Activated T-cell treated with anti-CD3 and anti-CD28 coated beads for 4 hours (primary cell): Measurements from ENCODE around the gene IL2RG.

Source experiments
- DNase-seq: peaks from one replicate; pipeline ENCODE4 v3.0.0-alpha.2; 2020

IL2RG gene

DNA sequence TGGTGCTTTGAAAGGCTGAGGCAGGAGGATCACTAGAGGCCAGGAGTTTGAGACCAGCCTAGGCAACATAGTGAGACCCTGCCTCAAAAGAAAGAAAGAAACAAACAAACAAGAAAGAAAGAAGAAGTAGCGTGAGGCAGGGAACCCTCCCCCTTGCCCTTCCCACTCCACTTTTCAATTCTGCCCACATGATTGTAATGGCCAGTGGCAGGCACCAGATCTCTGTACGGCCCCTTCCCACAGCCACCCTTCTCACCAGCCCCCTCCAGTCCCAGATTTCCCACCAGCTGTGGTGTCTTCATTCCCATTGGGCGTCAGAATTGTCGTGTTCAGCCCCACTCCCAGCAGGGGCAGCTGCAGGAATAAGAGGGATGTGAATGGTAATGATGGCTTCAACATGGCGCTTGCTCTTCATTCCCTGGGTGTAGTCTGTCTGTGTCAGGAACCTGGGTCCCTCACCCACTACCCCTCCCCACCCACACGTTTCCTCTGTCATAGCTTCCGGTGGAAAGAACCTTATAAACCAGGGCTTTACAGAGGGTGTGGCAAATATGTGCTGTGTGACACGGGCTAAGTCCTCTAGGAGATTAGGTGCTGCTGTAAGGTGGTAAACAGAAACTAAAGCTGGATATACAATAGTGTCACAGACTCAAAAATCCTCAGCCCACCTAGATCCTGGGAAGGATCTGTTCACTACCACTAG lies at the start of gene IL2RG:
IL2RG (minus strand) TSS at position 437 of the 703 bp plus-strand sequence; CDS start at position 399, 38 bp downstream.
- DNase-seq, result peak; percentile 73

DNA sequence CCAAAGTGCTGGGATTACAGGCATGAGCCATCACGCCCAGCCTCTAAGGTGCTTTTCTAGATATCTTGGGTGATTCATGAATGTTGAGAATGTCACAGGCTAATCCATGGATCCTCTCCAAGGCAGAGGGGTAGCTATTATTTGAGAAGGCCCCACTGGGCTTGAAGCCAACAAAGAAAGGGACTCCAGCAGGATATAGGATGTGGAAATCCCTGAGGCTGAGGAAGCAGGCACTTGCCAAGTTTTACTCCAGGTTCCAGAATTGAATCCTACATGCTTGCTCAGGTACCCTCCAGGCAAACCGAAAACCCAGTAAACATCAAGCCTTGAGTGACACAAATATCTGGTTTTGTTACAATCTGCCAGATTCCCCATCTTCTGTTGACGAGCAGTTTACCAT lies 49.1 kb upstream of the IL2RG start:
- no peak for DNase-seq

DNA sequence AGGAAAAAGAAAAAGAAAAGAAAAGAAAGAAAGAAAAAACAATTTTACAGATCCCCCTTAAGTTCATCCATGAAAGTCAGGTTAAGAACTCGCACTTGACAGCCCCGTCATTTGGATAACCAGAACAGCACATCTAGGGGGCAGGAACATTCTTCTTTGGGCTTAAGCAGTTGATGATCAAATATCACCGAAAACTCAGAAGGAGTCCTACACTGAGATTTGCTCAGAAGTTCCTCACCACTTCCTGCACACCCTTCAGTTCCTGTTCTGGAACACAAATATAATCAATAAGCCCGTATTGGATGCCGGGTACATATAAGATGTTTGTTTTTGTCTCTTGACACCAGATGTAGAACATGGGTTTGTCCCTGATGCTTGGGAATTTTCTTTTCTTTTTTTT lies 48.0 kb upstream of the IL2RG start:
- no peak for DNase-seq

DNA sequence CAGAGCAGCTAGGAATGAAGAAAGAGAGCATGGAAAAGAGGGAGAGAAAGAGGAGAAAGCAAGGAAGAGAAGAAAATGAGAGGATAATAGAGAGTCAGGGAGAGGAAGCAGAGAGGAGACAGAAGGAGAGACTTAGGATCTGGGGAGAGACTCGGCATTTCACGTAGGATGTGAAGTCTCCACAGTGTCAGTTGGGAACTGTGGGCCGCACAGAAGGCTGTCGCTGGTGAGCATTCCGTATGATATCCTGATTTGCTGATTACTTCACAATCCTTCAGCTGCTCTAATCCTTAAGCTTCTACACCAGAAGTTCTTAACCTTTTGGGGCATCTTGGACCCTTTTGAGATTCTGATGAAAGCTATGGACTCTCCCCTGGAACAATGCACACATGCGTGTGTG lies 47.2 kb upstream of the IL2RG start:
- no peak for DNase-seq

DNA sequence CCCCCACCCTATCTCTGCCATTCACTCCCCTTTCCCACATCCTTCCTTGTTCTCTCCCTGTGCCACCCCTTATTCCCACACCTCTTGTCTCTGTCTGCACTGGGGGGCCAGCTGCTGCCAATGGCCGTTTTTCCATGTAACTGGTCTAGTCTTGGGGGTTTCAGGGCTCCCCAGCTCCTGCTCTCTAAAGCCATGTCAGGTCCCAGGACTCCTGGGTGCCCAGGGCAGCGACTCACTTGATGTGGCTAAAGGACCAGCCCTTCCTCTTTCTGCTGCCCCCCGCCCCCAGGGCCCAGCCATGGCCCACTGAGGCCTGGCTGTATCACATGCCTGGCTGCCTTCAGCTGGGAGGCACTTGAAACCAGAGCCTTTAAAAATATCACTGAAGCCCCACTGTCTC lies 43.3 kb upstream of the IL2RG start:
- no peak for DNase-seq

DNA sequence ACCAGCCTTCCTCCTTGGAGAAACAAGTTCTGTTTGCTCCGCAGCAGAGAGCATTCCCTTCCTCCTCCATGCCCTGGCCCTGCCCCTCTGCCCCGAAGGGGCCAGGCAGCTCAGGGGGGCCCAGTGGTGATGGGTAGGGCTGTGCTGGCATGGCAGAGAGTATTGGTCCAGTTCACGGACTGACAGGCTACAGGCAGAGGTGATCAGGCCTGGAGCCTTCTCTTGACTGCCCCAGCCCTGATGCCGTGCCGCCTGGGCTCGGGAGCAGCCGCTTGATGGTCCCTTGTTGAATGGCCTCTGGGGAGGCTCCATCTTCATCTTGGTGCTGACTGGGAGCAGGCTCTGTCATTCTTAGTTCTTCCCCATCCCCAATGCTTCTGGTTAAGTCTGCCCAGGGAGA lies 42.8 kb upstream of the IL2RG start:
- no peak for DNase-seq

DNA sequence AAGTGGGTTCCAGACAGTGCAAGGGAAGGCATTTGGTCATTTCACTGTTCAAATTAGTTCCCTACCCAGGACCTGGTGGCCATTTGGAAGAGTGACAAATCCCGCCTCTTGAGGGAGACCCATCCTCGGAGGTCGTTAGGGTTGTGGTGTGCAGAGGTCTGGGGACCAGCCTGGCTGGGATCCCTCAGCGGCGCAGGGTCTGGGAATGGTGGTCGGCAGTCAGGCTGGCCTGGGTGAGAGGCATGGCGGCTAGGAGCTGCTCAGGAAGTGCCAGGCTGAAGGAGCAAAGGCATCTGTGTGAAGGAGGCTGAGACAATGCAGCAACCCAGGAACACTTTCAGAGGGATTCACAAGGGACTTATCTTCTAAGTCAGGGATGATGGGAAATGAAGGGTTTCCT lies 40.0 kb upstream of the IL2RG start:
- DNase-seq, result no peak

DNA sequence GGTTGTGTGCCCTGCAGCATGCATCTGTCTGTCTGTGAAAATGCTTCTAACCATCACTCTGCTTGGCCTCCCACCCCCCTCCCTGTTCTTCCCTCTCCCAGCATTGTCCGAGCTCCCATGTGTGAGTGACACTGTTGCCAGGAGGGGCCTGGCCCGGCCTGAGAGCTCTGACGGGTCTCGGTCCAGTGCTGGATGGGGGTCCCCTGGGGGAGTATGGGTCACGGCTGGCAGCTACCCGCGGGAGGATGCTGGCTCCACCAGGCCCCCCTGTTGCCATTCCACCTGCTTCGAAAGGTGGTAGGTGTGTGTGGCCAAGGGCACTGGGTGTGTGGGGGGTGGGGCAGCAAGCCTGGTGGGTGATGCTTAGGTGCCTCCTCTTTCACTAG lies 36.9 kb upstream of the IL2RG start:
- no peak for DNase-seq

DNA sequence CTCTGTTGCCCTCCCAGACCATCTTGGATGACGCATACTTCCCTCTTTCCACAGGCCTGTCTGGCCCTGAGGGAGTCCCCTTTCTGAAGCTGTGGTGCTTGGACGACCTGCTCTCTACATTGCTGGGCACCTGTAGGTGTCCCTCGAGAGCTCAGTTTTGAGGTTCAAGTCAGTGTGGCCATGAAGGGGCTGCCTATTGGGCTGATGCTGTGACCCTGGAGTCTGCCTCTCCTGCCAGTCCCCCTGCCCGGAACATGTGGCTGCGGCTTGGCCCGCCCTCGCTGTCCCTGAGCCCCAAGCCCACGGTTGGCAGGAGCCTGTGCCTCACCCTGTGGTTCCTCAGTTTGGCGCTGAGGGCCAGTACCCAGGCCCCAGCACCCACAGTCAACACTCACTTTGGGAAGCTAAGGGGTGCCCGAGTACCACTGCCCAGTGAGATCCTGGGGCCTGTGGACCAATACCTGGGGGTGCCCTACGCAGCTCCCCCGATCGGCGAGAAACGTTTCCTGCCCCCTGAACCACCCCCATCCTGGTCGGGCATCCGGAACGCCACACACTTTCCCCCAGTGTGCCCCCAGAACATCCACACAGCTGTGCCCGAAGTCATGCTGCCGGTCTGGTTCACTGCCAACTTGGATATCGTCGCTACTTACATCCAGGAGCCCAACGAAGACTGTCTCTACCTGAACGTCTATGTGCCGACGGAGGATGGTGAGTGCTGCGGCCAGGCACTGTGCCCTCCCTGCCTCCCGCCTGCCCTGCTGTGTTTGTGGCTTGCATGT lies 36.3 kb upstream of the IL2RG start:
- DNase-seq, result no peak

DNA sequence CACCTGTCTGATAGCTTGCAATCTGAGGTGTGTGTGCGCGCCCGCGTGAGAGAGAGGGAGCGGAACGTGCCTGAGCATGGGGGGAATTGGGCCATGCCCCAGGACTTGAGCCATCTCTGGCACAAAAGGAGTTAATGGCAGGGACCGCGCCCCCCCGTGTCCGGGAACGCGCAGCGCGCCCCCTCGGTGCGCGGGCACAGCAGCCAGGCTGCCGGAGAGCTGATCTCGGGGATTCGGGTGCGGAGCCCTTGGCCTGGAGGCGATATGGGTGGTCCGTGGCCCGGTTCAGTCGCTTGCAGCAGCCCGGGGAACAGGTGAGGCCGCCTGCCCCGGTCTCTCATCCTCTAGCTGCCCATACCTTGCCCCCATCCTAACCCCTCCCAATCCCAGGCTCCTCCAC lies 33.3 kb upstream of the IL2RG start, which contains the start of gene NLGN3:
NLGN3 (plus strand) TSS at position 191 of the 400 bp plus-strand sequence. CDS start 2,909 bp downstream, outside the sequence.
- DNase-seq, result no peak

DNA sequence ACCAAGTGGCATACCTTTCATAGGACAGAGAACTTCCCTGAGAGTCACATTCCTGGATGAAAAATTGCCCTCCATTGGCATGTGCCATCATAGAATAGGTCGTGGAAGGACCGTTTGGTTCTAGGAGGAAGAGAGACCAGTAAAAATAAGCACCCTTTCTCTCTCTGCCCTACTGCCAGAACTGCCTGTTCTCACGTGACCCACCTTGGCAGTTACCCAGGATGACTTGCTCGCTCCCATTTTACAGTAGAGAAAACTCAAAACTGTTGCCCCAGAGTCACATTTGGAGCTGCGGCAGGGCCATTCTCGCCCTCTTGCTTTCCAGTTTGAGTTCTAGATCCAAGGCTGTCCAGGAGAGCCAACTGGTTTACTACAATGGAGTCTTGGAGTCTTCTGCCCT lies 32.1 kb upstream of the IL2RG start:
- DNase-seq, result no peak

DNA sequence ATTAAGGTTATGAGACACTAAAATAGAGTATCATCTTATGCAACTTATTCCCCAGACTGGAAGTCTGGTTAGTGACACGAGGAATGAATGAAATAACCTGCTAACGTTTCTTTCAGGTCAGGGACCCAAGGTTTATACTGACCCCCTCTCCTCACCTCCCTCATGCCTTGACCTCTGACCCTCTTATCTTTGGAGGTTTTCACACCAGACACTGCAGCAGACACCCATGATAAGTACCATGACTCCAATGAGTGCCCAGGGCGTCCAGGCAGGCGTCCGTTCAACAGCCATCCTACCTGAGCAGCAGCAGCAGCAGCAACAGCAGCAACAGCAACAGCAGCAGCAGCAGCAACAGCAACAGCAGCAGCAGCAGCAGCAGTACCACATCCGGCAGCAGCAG lies 29.1 kb upstream of the IL2RG start:
- DNase-seq, result no peak

DNA sequence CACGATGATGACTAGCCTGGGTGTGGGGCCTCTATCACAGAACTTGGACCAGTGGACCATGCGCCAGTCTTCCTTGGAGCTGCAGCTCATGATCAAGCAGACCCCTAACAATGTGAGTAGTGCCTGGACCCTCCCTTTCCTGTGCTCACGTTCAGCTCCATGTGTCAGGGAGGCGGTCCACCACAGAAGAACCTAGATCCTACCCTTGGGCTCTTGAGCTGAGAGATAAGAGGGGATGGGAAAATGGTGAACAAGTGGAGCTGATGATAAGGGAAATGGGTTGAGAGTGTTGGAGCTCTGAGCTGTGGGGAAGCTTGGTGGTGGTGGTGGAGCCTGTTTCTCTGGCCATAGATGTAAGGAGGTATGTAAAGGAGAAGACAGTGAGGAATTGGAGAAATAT lies 20.1 kb upstream of the IL2RG start:
- no peak for DNase-seq

DNA sequence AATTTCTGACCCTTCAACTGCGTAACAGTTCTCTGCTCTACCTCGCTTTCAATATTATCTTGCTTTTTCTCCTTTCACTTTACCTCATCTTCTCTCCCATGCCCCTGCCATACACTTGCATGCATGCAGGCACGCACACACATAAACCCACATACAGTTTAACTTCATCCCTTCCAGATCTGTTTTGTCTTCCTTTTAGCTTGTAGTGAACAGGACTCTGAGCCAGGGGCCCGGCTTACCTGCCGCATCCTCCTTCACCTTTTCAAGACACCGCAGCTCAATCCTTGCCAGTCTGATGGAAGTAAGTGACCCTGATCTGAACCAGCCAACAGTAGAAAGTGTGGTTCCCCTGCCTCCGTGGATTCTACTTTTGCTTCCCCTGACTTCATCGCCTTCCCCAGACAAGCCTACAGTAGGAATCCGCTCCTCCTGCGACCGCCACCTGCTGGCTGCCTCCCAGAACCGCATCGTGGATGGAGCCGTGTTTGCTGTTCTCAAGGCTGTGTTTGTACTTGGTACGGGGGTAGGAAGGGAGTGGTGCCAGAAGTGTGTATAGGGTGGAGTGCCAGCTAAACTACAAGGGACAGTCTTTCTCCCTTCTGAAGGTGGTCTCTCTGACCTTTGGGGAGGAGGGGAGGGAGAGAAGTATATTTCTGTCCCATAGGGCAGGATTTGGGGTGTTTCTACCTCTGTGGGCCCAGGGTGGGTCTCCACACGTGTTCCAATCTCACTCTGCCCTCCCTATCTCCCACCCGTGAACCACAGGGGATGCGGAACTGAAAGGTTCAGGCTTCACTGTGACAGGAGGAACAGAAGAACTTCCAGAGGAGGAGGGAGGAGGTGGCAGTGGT lies 17.8 kb upstream of the IL2RG start:
- DNase-seq, result peak; percentile 63

DNA sequence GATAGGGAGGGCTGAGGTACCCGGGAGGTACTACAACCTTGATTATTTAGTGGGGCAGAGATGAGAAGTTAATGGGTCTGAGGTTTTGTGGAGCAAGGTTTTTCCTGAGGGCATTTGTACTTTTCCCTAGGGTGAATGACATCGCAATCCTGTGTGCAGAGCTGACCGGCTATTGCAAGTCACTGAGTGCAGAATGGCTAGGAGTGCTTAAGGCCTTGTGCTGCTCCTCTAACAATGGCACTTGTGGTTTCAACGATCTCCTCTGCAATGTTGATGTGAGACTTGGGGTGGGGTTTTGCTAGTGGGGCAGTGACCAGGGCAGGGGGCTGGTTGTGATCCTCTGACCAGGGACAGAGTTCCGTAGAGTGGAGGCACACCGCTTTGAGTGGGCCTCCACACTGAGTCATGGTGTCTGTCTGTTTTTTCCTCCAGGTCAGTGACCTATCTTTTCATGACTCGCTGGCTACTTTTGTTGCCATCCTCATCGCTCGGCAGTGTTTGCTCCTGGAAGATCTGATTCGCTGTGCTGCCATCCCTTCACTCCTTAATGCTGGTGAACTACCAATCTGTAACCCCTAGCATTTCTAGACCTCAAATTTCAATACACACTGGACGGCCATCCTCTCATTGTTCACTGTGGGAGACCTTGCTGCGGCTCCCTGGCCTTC lies 16.9 kb upstream of the IL2RG start:
- DNase-seq, result no peak

DNA sequence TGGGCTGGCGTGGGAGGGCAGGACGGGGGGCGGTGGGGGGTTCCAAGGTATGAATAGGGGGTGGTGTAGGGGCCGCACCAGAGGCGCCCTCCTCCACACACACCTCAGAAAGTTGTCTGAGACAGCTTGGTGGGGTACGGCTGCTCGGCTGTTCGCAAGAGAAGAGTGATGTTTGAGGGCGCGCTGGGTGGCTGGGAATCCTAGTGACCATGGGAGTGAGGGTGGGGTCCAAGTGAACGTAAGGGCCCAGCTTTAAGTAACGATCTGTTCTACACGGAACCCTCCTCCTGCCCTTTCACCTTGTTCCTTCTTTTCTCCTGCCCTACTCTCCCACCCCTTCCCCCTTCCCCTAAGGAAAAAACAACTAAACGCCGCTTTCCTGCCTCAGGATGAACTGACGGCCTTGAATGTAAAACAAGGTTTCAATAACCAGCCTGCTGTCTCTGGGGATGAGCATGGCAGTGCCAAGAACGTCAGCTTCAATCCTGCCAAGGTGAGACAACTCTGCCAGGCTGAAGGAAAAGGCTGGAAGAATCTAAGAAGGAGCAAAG lies 7.7 kb upstream of the IL2RG start:
- DNase-seq, result no peak

DNA sequence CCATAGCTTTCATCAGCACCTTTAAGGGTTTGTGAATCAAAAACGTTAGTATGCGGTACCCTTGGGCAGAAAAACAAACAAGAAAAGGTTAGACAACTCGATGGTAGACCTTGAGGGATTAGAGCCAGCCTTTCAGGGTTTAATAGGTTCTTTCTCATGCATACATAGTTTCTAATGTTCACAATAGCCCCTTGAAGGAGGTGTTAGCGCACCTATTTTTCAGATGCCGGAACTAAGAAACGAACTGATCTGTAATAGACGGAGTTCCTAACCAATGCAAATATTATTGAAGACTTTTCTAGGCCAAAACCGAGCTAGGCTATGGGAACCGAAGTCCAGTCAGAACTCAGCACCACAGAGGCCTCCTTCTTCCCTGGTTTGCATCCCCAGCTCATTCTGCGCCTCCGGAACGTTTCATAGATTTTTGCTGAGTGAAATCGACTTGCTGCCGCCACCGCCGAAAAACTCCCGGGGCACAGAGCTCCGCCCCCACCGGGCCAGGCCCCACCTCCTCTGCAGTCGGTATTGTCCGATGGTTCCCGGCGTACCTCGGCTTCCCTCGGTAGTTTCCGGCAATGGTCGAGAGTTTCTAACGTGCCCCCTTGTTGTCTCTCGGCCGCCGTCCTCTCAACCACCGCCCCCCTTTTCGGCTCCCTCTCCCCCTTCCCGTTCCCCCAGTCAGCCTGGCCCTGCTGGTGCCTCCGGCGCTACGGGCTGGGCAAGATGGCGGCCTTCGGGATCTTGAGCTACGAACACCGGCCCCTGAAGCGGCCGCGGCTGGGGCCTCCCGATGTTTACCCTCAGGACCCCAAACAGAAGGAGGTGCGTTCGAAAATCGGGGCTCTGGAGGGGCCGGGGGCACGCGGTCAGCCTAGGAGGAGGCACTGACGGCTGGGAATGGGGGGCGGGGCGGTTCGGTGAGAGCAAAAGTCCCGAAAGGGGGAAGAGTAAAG lies 6.9 kb upstream of the IL2RG start, which contains the start of gene MED12:
MED12 (plus strand) TSS at position 565 of the 953 bp plus-strand sequence; CDS start at position 724, 159 bp downstream.
- DNase-seq, result peak; percentile 65

DNA sequence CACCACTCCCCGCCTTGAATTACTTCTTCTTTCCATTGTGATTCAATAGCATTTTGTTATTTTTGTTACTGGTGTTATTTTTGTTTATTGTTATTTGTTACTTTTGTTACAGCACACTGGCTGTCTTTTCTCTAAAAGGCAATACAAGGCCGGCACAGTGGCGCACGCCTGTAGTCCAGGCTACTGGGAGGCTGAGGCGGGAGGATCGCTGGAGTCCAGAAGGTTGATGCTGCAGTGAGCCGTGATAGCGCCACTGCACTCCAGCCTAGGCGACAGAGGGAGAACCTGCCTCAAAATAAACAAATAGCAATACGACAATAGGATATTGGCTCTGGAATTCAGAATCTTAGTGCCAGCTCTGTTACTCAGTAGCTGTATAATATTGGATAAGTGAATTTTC lies 6.0 kb upstream of the IL2RG start:
- no peak for DNase-seq

DNA sequence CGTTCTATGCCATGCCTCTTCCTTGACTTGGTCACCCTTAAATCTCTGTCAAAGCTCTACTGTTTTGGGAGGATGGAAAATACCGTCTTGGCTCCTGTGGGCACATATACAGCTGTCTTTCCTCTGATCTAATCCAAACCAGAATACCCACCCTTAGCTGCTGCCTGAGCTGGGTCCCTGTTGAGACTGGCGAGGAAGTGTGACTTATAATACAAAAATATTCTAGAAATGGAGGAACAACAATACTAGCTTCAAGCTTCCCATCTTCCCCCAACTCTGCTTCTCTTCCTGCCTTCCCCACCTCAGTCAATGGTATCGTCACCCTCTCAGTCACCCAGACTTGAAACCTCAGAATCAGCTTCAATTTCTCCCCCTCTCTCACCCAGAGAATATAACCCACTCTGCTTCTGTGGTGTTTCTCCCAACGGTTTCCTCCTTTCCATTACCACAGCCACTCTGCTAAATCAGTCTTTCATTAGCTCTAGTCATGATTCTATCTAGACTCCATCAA lies 599 bp upstream of the IL2RG start:
- no peak for DNase-seq

DNA sequence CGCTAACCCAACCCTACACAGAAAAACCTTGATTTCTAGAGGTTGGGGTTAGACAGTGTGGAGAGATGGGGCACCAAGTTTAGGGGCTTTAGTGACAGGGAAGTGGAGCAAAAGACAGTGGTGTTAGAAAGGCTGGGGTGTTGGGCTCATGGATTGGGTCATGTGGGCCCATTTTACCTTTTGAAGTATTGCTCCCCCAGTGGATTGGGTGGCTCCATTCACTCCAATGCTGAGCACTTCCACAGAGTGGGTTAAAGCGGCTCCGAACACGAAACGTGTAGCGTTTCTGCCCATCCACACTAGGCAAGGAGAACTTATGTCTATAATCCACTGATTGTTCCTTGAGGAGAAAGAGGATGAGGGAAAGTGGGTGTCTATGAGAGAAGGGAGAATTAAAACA lies 2.3 kb downstream of the IL2RG start:
- DNase-seq, result no peak

DNA sequence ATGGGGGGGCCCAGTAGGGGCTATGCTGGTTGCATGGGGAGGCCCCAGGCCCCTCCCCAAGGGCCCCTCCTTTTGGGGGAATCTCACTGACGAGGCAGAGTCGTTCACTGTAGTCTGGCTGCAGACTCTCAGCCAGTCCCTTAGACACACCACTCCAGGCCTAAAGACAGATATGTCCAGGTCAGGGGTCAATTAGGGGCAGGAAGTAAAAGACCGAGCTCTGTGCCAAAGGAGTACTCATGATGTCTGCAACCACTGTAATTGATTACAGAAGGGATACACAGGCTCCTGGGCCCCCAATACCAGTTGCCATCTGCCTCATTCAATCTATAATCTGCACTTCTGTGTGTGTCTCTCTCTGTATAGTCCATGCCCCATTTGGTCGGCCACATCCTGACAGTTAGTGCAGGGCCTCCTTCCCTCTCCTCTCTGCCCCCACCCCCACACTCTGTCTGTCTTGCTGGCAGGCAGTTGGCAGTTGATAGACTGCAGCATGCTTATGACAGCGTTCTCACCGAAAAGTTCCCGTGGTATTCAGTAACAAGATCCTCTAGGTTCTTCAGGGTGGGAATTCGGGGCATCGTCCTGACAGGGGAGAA lies 3.5 kb downstream of the IL2RG start:
- no peak for DNase-seq
